ENCODE results near the gene ITPKB.

GRCh38 chr1:226630592-226630991, 108.5 kb downstream of the ITPKB start:
- TF ChIP-seq CTCF (IDR thresholded peaks at IDR 0.05; ENCODE audit: insufficient read depth, low read length) (no peak), SPI1 (IDR thresholded peaks at IDR 0.05; ENCODE audit: borderline replicate concordance, low read depth) (no peak), POLR2AphosphoS5 (IDR thresholded peaks at IDR 0.05; ENCODE audit: low read depth) (no peak), REST (IDR thresholded peaks at IDR 0.05; ENCODE audit: insufficient replicate concordance, low read depth) (no peak), GABPA (IDR thresholded peaks at IDR 0.05; ENCODE audit: low read depth) (no peak)
